Subcutaneous adipose tissue (tissue), 4 donors: ENCODE data around the gene TEX51. TPM values are rescaled to one million over a fixed set of nuclear protein-coding genes. Genes with fewer than 3 reads are reported as not detected.

Experiments
- total RNA-seq, 4 donors: library from RNA; depleted of rRNA; stranded (reverse); fragments of >200 nt; gene quantifications; one replicate each; pipeline ENCODE4 v1.1.0, GENCODE V29; 2016
- TF ChIP-seq, protein P1 (sequence below): fragments of 450-650 bp; IDR thresholded peaks from one replicate; pipeline ENCODE4 v1.5.1; 2016; ENCODE audit warnings: low read depth, mild to moderate bottlenecking, control low read depth, antibody characterized with exemption, moderate library complexity

Gene TEX51
- total RNA-seq, 4 donors from 2014 or later, result not detected

DNA sequence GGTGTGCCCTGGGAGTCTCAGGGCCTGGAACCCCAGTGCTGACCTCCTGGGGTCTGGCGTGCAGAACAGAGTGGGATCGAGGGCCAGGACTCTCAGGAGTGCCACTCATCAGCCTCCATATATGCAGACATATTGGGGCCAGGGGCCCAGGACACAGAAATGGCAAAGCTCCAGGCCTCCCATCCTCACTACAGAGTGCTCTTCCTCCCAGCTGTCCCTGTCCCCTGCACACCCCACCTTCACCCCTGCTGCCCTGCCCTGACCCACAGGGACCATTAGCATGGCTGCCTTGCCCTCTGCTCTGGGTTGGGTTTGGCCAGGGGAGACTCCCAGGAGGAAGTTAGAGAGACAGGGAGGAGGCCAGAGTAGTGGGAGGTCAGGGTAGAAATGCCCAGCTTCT, 2.8 kb downstream of the TEX51 start:
- TF ChIP-seq, protein P1, sequence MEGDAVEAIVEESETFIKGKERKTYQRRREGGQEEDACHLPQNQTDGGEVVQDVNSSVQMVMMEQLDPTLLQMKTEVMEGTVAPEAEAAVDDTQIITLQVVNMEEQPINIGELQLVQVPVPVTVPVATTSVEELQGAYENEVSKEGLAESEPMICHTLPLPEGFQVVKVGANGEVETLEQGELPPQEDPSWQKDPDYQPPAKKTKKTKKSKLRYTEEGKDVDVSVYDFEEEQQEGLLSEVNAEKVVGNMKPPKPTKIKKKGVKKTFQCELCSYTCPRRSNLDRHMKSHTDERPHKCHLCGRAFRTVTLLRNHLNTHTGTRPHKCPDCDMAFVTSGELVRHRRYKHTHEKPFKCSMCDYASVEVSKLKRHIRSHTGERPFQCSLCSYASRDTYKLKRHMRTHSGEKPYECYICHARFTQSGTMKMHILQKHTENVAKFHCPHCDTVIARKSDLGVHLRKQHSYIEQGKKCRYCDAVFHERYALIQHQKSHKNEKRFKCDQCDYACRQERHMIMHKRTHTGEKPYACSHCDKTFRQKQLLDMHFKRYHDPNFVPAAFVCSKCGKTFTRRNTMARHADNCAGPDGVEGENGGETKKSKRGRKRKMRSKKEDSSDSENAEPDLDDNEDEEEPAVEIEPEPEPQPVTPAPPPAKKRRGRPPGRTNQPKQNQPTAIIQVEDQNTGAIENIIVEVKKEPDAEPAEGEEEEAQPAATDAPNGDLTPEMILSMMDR, result no peak

DNA sequence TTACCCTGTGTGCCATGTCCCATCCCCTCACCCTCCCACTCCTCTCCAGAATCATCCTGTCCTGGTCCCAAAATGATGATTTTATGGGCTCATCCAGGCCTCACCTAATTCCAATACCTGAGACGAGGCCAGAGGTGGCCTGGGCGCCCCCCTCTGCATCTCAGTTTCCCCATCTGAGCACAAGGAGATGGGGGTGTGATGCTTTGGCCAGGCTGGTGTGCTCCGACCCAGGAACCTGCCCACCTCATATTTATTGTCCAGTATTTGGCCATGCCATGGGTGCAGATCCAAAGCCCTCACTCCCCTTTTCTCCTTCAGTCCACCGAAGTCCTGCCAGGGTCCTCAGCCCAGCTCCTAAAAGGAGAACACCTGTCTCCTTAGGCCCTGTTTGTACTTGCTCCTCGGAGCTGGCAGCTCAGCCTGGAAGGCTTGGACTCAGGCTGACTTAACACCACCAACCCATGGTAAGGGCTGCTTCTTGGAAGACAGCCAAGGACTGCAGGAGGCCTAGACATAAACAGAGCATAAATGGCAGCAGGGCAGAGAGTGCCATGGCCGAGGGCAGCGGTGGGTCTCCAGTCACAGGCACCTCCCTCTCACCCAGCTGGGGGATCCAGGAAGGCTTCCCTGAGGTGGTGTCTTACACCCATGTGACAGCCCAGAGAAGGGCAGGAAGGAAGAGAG, 3.6 kb downstream of the TEX51 start:
- TF ChIP-seq, protein P1, result no peak

DNA sequence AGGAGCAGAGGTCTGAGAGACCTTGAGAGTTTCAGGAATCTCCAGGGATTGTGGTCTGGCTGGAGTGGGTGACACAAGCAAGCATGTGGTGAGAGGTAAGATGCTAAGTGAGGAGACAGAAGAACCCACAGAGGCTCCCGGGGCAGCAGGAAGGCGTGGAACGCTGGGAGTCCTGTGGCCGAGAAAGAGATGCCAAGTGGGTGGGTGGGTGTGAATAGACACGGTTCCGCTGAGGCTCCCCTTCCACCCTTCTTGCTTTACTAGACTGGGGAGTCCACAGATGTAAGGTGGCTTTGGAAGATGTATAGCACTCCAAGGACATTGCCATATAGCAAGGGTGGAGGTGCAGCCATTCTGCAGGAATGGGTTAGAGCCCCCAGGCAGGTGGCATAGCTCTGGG, 4.2 kb downstream of the TEX51 start:
- TF ChIP-seq, protein P1, result no peak

DNA sequence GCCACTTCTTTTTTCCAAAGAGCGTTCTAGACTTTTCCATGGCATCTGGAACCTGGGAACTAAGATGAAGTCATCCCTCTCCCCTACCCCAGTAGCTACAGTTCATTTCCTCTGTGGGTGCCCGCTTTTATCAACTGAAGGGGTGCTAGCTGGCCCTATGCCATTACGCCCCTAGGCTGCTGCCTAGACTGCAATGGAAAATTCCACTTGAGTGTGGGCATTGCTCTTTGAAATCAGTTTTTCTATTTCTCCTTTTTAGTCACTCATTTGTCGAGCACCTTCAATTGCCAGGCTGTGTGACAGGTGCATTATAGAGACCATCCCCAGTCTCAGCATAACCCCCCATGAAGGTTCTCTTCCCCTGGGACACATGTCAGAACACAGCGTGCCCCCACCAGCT, 7.3 kb downstream of the TEX51 start:
- TF ChIP-seq, protein P1, result no peak

DNA sequence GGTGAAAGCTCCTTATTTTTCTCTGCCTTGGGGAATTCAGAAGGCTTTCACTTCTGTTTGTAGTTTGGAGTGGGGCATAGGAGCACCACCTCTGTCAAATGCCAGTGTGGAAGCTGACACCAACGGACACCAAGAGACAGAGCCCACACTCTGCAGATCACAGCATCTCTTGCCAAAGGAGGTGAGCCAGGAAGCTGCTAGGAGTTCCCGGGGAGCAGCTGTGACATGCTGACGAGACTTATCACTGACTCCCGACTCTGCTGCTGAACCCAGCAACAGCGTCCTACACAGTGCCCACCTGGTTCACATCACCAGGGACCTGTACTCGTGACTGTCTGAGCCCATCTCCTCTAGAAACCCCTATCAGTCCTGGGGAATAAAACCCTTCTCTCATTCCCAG, 8.1 kb downstream of the TEX51 start:
- TF ChIP-seq, protein P1, result no peak

DNA sequence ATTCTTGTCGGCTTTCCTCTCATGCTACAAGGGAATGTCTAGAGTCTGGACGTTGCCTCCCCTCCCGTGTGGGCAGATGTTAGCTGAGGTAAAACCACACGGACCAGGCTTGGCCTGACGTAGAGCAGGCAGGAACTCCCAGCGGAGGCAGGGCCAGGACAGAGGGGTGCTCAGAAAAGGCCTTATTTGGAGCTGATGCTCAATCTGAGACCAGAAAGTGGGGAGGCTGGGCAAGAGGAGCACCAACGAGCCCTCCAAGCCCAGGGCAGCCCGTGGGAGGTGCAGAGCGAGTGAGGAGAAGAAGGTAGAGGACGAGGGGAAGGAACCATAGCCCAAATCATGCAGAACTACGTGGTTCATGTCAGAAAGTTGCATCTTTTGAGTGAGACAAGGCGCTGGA, 9.0 kb downstream of the TEX51 start:
- TF ChIP-seq, protein P1, result no peak

DNA sequence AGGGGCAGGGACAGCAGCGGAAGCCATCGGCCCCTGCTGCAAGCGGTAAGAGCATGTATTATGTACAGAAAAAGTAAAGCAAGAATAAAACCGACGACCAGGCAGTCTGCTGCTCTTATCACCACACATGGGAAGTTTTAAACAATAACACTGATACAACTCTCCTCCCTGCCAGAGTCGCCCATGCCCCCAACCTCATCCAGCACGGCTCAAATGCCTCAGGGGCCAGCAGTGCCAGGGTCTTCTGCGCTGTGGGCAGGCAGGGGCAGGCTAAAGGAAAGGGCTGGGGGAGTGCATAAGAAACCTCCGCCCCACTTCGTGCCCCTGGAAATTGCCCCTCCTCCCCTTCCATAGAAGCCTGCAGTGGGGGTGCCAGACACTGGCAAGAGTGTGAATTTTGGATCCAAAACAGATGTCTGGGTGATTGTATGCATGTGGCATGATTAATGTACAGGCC, 10.1 kb downstream of the TEX51 start:
- TF ChIP-seq, protein P1, result no peak
